Urinary bladder (tissue), 4 donors: ENCODE results near the gene VMO1. TPM values are rescaled to one million over a fixed set of nuclear protein-coding genes. Genes with fewer than 3 reads are reported as not detected.

Experiments used
- DNase-seq: peaks from one replicate; pipeline ENCODE4 v3.0.0-alpha.2; 2015; ENCODE audit errors: extremely low spot score
- H3K27ac ChIP-seq: one replicate; pipeline ENCODE4 v1.5.1; 2013; ENCODE audit warnings: low read depth, mild to moderate bottlenecking, moderate library complexity
- H3K36me3 ChIP-seq: one replicate; pipeline ENCODE4 v1.6.1; 2013; ENCODE audit warnings: mild to moderate bottlenecking, moderate library complexity; ENCODE audit not compliant: insufficient read depth
- H3K4me1 ChIP-seq: one replicate; pipeline ENCODE4 v1.6.1; 2013; ENCODE audit warnings: mild to moderate bottlenecking, moderate library complexity; ENCODE audit not compliant: insufficient read depth
- H3K4me3 ChIP-seq: one replicate; pipeline ENCODE4 v1.5.1; 2013; ENCODE audit warnings: low read depth, low read length
- WGBS: extraction: QIAGEN DNeasy Blood & Tissue Kit; methylation state at CpG from one replicate; pipeline ENCODE4 v1.1.7; 2013; 5-methylcytosine and 5-hydroxymethylcytosine counted together
- polyA plus RNA-seq: library from polyadenylated mRNA; stranded (reverse); fragments of 200-250 nt; gene quantifications from one replicate; pipeline ENCODE4 v1.2.3, GENCODE V29; 2013
- total RNA-seq: library from RNA; depleted of rRNA; stranded (reverse); fragments of >200 nt; gene quantifications from one replicate; pipeline ENCODE4 v1.2.3, GENCODE V29; 2014
- donor health status: healthy with polysubstance abuse.
- donor health status: healthy.

Gene VMO1
- total and polyA plus RNA-seq, 2 donors, result 0.95 to 2.4 TPM

GRCh38 chr17:4766201-4766600, 20.0 kb downstream of the VMO1 start:
- DNase-seq, result no peak
- Histone ChIP-seq H3K4me3 (no peak overlapping the region), H3K36me3 (no peaks in the 10 kb centered on the region), H3K27ac (no peak overlapping the region), H3K4me1 (no peaks in the 10 kb centered on the region)
- WGBS, result 77% methylated on average over 3 of the region's 3 CpGs

- WGBS, result 69% methylated on average over 3 of the region's 3 CpGs
These were observed 21.6 kb downstream of the VMO1 start for GRCh38 chr17:4764595-4764994.

DNA sequence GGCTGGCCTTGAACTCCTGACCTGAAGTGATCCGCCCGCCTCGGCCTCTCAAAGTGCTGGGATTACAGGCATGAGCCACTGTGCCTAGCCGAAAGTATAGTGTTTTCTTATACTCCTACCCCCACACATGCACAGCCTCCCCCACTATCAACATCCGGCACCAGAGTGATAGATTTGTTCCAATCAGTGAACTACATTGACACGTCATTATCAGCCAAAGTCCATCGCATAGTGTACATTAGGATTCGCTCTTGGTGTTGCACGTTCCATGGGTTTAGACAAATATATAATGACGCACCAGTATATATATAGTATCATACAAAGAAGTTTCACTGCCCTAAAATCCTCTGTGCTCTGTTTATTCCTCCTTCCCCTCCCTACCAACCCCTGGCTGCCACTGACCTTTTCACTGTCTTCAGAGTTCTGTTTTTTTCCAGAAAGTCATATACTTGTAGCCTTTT, 26.4 kb downstream of the VMO1 start:
- Histone ChIP-seq H3K27ac (no peak overlapping the region), H3K4me3 (no peak overlapping the region), H3K4me1 (no peaks in the 10 kb centered on the region), H3K36me3 (no peaks in the 10 kb centered on the region)
- DNase-seq, result no peak
- WGBS, result 80% methylated on average over 10 of the region's 10 CpGs

More at GRCh38 chr17:4764595-4764994, 21.6 kb downstream of the VMO1 start:
- Histone ChIP-seq H3K27ac (no peak overlapping the region), H3K4me1 (no peaks in the 10 kb centered on the region), H3K36me3 (no peaks in the 10 kb centered on the region), H3K4me3 (no peak overlapping the region)
- no peak for DNase-seq

- WGBS, result 85% methylated on average over 1 of the region's 1 CpG
- no peaks in the 10 kb centered on the region for H3K4me1 ChIP-seq
- no peaks in the 10 kb centered on the region for H3K36me3 ChIP-seq
- no peak overlapping the region for H3K27ac ChIP-seq
- H3K4me3 ChIP-seq, result no peak overlapping the region
- DNase-seq, result no peak
These were observed 32.8 kb downstream of the VMO1 start for GRCh38 chr17:4753392-4753791.

DNA sequence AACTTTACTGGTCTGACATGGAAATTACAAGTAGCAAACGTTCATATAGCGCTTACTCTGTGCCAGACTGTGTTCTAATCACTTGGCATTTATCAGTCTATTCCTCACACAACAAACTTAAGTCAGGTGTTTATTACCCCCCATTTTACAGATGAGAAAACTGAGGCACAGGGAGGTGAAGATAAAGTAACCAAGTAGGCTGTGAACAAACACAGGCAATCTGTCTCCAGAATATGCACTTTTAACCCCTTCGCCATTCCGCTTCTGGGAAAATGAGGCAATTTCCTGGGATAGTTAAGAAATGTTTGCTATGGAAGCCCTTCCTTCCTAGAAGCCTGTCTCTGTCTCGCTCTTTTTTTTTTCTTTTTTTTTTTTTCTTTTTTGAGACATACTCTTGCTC, 34.2 kb downstream of the VMO1 start:
- no peak overlapping the region for H3K4me3 ChIP-seq
- H3K4me1 ChIP-seq, result no peaks in the 10 kb centered on the region
- no peak for DNase-seq
- 70% methylated on average over 5 of the region's 5 CpGs for WGBS
- no peak overlapping the region for H3K27ac ChIP-seq
- H3K36me3 ChIP-seq, result no peaks in the 10 kb centered on the region

GRCh38 chr17:4750606-4751005, 35.6 kb downstream of the VMO1 start:
- no peaks in the 10 kb centered on the region for H3K36me3 ChIP-seq
- H3K4me1 ChIP-seq, result no peaks in the 10 kb centered on the region
- H3K4me3 ChIP-seq, result no peak overlapping the region
- no peak overlapping the region for H3K27ac ChIP-seq
- WGBS, result 33% methylated on average over 3 of the region's 3 CpGs
- no peak for DNase-seq

DNA sequence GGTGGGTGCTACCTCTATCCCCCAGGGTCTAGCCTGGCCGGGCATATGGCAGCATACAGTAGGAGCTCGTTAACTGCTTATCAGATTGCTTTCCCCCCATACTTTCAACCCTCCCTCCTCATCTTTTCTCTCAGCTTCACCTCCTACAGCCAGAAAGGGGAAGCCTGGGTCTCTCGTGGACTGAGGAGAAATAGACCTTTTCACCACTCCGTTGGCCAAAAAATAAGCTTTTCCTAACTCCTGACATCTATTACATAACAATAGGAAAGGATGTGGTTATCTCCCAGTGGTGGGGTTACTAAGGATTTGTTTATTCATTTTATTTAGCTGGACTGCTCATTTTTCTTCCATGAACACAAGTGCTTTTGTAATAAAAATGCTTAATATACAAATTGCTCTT, 37.5 kb downstream of the VMO1 start:
- Histone ChIP-seq H3K27ac (no peak overlapping the region), H3K36me3 (no peaks in the 10 kb centered on the region), H3K4me3 (no peak overlapping the region), H3K4me1 (no peaks in the 10 kb centered on the region)
- 44% methylated on average over 4 of the region's 4 CpGs for WGBS
- no peak for DNase-seq

- Histone ChIP-seq H3K36me3 (no peaks in the 10 kb centered on the region), H3K27ac (no peak overlapping the region), H3K4me3 (no peak overlapping the region), H3K4me1 (no peaks in the 10 kb centered on the region)
- DNase-seq, result no peak
- WGBS, result 39% methylated on average over 5 of the region's 5 CpGs
These were observed 38.3 kb downstream of the VMO1 start for GRCh38 chr17:4747847-4748246.

GRCh38 chr17:4744999-4745969, 40.9 kb downstream of the VMO1 start:
- Histone ChIP-seq H3K4me3 (no peak overlapping the region), H3K36me3 (no peaks in the 10 kb centered on the region), H3K4me1 (no peaks in the 10 kb centered on the region), H3K27ac (no peak overlapping the region)
- WGBS, result 8% methylated on average over 51 of the region's 51 CpGs
- no peak for DNase-seq

GRCh38 chr17:4743898-4744297, 42.3 kb downstream of the VMO1 start:
- Histone ChIP-seq H3K36me3 (no peaks in the 10 kb centered on the region), H3K27ac (no peak overlapping the region), H3K4me3 (no peak overlapping the region), H3K4me1 (no peaks in the 10 kb centered on the region)
- DNase-seq, result no peak
- 88% methylated on average over 9 of the region's 9 CpGs for WGBS

- WGBS, result 94% methylated on average over 8 of the region's 8 CpGs
- H3K4me3 ChIP-seq, result no peak overlapping the region
- no peaks in the 10 kb centered on the region for H3K4me1 ChIP-seq
- DNase-seq, result no peak
- H3K36me3 ChIP-seq, result no peaks in the 10 kb centered on the region
- H3K27ac ChIP-seq, result no peak overlapping the region
These were observed 42.9 kb downstream of the VMO1 start for GRCh38 chr17:4743216-4743615.

GRCh38 chr17:4742629-4743028, 43.5 kb downstream of the VMO1 start:
- no peak for DNase-seq
- H3K36me3 ChIP-seq, result no peaks in the 10 kb centered on the region
- H3K27ac ChIP-seq, result no peak overlapping the region
- 69% methylated on average over 10 of the region's 10 CpGs for WGBS
- H3K4me3 ChIP-seq, result no peak overlapping the region
- no peaks in the 10 kb centered on the region for H3K4me1 ChIP-seq

DNA sequence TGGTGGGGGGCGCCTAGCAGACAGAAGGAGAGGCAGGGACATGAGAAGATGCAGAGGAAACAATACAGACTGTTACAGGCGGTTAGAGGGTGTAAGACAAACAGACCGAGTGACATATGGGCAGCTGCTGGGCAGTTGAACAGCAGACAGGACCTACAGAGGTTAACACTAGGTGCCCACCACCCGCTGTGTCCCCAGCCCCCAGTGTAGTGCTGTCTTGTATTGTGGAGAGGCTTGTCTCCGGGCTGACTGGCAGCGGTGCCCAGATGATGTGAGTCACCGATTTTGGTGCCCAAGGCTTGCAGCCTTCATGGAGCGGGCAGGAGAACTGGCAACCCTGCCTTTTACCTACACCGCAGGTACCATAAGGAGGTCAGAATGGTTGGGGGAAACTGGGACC, 44.0 kb downstream of the VMO1 start:
- WGBS, result 91% methylated on average over 9 of the region's 9 CpGs
- Histone ChIP-seq H3K36me3 (no peaks in the 10 kb centered on the region), H3K4me3 (no peak overlapping the region), H3K27ac (no peak overlapping the region), H3K4me1 (no peaks in the 10 kb centered on the region)
- DNase-seq, result no peak

GRCh38 chr17:4741544-4741943, 44.6 kb downstream of the VMO1 start:
- no peak for DNase-seq
- WGBS, result 94% methylated on average over 8 of the region's 8 CpGs
- Histone ChIP-seq H3K36me3 (no peaks in the 10 kb centered on the region), H3K27ac (no peak overlapping the region), H3K4me1 (no peaks in the 10 kb centered on the region), H3K4me3 (no peak overlapping the region)
